NCI-H510A (cell line): Measurements from ENCODE around the gene INPP5F.
"Not testable (repeated sequence)": the region's sequence is repeated elsewhere in the genome, so short reads cannot be mapped to it uniquely, and the experiment has no call there.

ENCODE experiments used
- DNase-seq: peaks from one replicate; lab custom pipeline; 2025; lab: John Stamatoyannopoulos, UW

The INPP5F gene

GRCh38 chr10:119863951-119864565, 138.2 kb downstream of the INPP5F start:
- no peak for DNase-seq

- no peak for DNase-seq
Observed at GRCh38 chr10:119865699-119866240, 139.9 kb downstream of the INPP5F start.

GRCh38 chr10:119867317-119867716, 141.5 kb downstream of the INPP5F start:
- DNase-seq, result no peak

GRCh38 chr10:119869398-119869797, 143.5 kb downstream of the INPP5F start:
- DNase-seq, result not testable (repeated sequence)

GRCh38 chr10:119871881-119872609, 146.2 kb downstream of the INPP5F start:
- peak; percentile 46 for DNase-seq

- DNase-seq, result no peak
Observed at GRCh38 chr10:119872610-119872859, 146.7 kb downstream of the INPP5F start, which contains the start of gene MCMBP. Gene MCMBP (minus strand): TSS chr10:119872843. CDS start chr10:119872584, 259 bp downstream.

- peak; percentile 83 for DNase-seq
Observed at GRCh38 chr10:119872860-119873681, 147.2 kb downstream of the INPP5F start.

- no peak for DNase-seq
Observed at GRCh38 chr10:119878524-119878923, 152.7 kb downstream of the INPP5F start.
